GM12874 (cell line): ENCODE data around the gene SESN3.

Experiments
- TF ChIP-seq, protein P1 (sequence below): IDR thresholded peaks from 2 replicates; pipeline ENCODE4 v1.5.1; 2011; ENCODE audit warnings: low read depth, mild to moderate bottlenecking, control low read depth, low read length, moderate library complexity; ENCODE audit not compliant: insufficient read depth

SESN3 gene

DNA sequence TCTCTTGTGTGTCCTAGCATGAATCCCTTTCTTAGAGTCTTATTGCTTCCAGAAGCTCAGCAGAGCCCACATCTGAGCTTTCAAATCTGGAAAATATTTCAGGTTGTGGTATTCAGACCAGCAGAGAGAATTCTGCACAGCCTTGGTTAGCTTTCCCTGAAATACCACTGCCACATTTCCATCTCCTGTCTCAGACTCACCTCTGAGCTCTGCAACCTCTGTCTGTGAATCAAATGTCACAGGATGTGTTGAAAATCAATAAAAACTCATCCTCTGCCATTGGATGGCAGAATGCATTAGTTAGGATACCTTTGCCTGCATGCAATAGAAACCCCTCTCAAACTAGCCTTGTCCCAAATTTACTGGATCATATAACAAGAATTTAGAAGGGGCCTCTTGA is 93.7 kb downstream of the SESN3 start:
- TF ChIP-seq, protein P1, sequence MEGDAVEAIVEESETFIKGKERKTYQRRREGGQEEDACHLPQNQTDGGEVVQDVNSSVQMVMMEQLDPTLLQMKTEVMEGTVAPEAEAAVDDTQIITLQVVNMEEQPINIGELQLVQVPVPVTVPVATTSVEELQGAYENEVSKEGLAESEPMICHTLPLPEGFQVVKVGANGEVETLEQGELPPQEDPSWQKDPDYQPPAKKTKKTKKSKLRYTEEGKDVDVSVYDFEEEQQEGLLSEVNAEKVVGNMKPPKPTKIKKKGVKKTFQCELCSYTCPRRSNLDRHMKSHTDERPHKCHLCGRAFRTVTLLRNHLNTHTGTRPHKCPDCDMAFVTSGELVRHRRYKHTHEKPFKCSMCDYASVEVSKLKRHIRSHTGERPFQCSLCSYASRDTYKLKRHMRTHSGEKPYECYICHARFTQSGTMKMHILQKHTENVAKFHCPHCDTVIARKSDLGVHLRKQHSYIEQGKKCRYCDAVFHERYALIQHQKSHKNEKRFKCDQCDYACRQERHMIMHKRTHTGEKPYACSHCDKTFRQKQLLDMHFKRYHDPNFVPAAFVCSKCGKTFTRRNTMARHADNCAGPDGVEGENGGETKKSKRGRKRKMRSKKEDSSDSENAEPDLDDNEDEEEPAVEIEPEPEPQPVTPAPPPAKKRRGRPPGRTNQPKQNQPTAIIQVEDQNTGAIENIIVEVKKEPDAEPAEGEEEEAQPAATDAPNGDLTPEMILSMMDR, result no peak

DNA sequence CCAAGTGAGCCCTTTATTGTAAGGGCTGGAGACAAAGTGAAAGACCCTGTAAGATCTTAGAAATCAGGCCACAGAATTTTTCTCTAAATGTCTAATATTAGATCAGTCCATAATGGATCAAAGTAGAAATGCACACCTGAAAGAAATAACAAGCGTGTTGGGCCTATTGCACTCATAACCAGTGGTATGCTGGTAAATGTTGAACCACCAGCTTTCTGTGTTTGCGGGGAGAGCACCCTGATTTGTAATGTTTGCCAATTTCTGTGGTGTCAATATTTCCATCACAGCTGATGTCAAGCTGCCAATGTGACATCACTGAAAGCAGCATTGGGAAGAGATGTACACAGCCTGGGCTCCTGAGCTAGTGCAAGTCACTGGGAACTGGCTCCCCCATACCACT is 95.1 kb downstream of the SESN3 start:
- TF ChIP-seq, protein P1, result no peak

DNA sequence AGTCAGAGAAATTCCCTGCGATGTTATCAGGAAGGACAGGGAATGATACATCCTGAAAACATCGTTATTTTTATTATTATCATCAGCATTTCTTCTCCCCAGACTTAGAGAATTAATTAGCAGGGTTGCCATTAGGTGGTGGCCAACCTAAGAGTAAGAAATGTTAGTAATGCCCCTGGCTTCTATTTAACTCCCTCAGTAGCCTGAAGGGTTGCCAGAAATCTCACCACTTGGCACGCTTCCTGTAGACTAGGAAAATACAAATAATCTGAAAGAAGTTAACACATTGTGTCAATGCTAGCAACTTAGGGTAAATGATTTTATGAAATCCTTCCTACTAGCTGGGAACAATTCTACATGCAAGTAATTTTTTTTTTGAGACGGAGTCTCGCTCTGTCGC is 95.8 kb downstream of the SESN3 start:
- TF ChIP-seq, protein P1, result no peak

DNA sequence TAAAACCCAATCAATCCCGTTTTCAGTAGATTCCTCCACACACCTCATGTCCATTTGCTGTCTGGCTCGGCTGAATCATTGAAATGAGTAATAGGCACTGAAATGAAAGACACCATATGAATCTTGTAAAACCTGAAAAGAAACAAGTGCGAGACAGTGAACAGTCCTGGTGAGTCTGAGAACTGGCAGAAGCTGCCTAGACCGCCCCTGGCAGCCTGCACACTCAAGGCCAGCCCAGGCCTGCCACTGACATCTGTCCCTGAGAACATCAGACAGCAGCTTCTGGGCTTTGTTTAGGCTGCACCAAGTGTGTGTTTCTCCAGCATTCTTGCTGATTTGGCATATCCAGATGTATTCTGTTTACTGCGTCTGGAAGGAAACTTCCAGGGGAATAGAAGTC is 96.5 kb downstream of the SESN3 start:
- TF ChIP-seq, protein P1, result no peak

DNA sequence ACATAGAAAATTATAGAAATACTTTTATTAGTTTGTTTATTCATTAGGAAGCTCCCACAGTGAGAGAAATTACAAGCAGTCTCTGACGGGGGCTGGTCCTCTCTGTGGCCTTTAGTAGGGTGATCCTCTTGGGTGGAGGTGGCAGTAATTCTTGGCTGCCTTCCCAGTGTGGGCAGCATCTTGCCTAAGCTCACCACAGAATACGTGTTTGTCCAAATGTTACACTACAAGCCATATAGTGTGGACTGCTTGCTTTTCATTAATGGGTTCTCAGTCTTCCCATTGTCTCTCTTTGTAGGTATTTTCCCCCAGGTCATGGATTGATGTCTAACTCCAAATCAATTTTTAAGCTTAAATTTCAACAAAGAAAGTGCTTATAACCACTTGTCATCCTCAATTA is 98.0 kb downstream of the SESN3 start:
- TF ChIP-seq, protein P1, result no peak

DNA sequence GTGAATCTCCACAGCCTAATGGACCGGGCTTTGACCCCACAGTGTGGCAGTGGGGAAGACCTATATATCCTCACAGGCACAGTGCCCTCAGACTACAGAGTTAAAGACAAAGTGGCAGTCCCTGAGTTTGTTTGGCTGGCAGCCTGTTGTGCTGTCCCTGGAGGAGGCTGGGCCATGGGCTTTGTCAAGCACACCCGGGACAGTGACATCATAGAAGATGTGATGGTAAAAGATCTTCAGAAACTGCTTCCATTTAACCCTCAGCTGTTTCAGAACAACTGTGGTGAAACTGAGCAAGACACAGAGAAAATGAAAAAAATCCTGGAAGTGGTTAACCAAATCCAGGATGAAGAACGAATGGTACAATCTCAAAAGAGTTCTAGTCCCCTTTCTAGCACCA is 102.4 kb downstream of the SESN3 start:
- TF ChIP-seq, protein P1, result no peak

DNA sequence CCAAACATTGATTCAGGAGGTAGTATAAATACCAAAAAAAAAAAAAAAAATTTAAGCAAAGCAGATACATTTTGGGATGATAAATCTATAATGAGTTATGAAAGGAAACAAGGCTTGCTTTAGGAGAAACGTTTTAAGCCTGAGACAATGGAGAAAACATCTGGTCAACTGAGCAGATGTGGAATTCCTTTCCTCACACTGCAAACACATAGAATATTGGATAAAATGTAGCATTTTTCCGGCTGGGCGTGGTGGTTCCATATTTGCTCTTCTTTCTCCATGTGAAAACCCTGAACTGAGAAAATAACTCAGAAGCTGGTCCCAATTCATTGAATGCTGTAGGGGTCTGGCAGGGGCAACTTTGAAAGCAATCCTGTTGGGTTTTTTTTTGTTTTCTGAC is 107.4 kb downstream of the SESN3 start:
- TF ChIP-seq, protein P1, result no peak

DNA sequence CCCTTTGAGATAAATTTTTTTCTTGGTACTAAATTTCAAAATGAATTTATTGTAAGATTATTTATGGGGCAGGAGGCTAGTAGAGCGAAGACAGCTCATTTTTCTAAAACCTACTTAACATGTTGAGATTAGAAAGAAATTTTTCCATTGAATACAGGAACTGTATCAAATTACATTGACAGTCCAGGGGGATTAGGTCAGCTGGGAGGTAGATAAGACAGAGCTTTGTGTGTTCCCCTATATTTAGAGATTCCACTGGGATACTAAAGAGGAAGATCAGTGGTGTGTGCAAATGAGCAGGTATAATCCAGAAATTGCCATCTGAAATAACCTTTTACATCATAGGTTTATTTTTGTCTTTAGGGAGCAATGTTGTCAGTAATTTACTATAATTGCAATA is 109.3 kb downstream of the SESN3 start:
- TF ChIP-seq, protein P1, result no peak
